HUES48 (cell line): ENCODE data around the gene TSPAN31.
"Not testable (repeated sequence)": the region's sequence is repeated elsewhere in the genome, so short reads cannot be mapped to it uniquely, and the experiment has no call there.

ENCODE experiments used
- H3K27ac ChIP-seq: one replicate; pipeline ENCODE4 v1.7.0; 2013; ENCODE audit warnings: low read depth, low read length, inconsistent platforms
- H3K27me3 ChIP-seq: 2 replicates; pipeline ENCODE4 v1.6.1; 2013; ENCODE audit warnings: mild to moderate bottlenecking, low read length; ENCODE audit not compliant: control insufficient read depth, insufficient read depth
- H3K36me3 ChIP-seq: 2 replicates; pipeline ENCODE4 v1.6.1; 2013; ENCODE audit warnings: low read length; ENCODE audit not compliant: control insufficient read depth, insufficient read depth
- H3K4me1 ChIP-seq: 2 replicates; pipeline ENCODE4 v1.6.1; 2013; ENCODE audit warnings: mild to moderate bottlenecking, low read length; ENCODE audit not compliant: control insufficient read depth, insufficient read depth
- H3K4me3 ChIP-seq: 2 replicates; pipeline ENCODE4 v1.5.1; 2013; ENCODE audit warnings: mild to moderate bottlenecking, low read depth, low read length
- H3K9ac ChIP-seq: 2 replicates; pipeline ENCODE4 v1.6.1; 2013; ENCODE audit warnings: mild to moderate bottlenecking, low read depth, low read length, moderate library complexity
- H3K9me3 ChIP-seq: 2 replicates; pipeline ENCODE4 v1.6.1; 2013; ENCODE audit warnings: low read length; ENCODE audit not compliant: control insufficient read depth, insufficient read depth

Gene TSPAN31

GRCh38 chr12:57744777-57745484, at the start of gene TSPAN31:
TSS of gene TSPAN31 (plus strand) at chr12:57745039. CDS start at chr12:57745155, 116 bp downstream.
- peaks cover 29% of the 10 kb centered on the region for H3K27me3 ChIP-seq
- peak within 1 kb of the TSS; percentile 99 for H3K27ac ChIP-seq
- no peaks in the 10 kb centered on the region for H3K9me3 ChIP-seq
- peak within 1 kb of the TSS; percentile 93 for H3K9ac ChIP-seq
- H3K4me1 ChIP-seq: no peaks in the 10 kb centered on the region
- H3K4me3 ChIP-seq: peak within 1 kb of the TSS; percentile 92
- peaks cover 34% of the 10 kb centered on the region for H3K36me3 ChIP-seq

- Histone ChIP-seq H3K9me3 (no peaks in the 10 kb centered on the region), H3K4me1 (0 out of 2 replicates have a peak, but pooled peaks cover 4% of the 10 kb centered on the region), H3K27me3 (no peaks in the 10 kb centered on the region), H3K27ac (no peak overlapping the region), H3K9ac (no peak overlapping the region), H3K36me3 (peaks cover 14% of the 10 kb centered on the region), H3K4me3 (no peak overlapping the region)
These were observed 48.9 kb upstream of the TSPAN31 start for GRCh38 chr12:57695770-57696432.

GRCh38 chr12:57697076-57697475, 47.8 kb upstream of the TSPAN31 start:
- 0 out of 2 replicates have a peak, but pooled peaks cover 4% of the 10 kb centered on the region for H3K4me1 ChIP-seq
- H3K27me3 ChIP-seq: no peaks in the 10 kb centered on the region
- H3K9ac ChIP-seq: no peak overlapping the region
- no peaks in the 10 kb centered on the region for H3K9me3 ChIP-seq
- H3K36me3 ChIP-seq: peaks cover 14% of the 10 kb centered on the region
- no peak overlapping the region for H3K27ac ChIP-seq
- H3K4me3 ChIP-seq: no peak overlapping the region

GRCh38 chr12:57698414-57698813, 46.4 kb upstream of the TSPAN31 start:
- H3K9ac ChIP-seq: no peak overlapping the region
- no peaks in the 10 kb centered on the region for H3K27me3 ChIP-seq
- peaks cover 14% of the 10 kb centered on the region for H3K36me3 ChIP-seq
- no peak overlapping the region for H3K27ac ChIP-seq
- H3K4me1 ChIP-seq: 0 out of 2 replicates have a peak, but pooled peaks cover 4% of the 10 kb centered on the region
- no peak overlapping the region for H3K4me3 ChIP-seq
- no peaks in the 10 kb centered on the region for H3K9me3 ChIP-seq

- Histone ChIP-seq H3K9me3 (no peaks in the 10 kb centered on the region), H3K4me3 (no peak overlapping the region), H3K36me3 (peaks cover 14% of the 10 kb centered on the region), H3K27ac (no peak overlapping the region), H3K4me1 (no peaks in the 10 kb centered on the region), H3K9ac (no peak overlapping the region), H3K27me3 (no peaks in the 10 kb centered on the region)
These were observed 44.5 kb upstream of the TSPAN31 start for GRCh38 chr12:57700317-57700716.

GRCh38 chr12:57707250-57707649, 37.6 kb upstream of the TSPAN31 start:
- no peaks in the 10 kb centered on the region for H3K27me3 ChIP-seq
- no peak overlapping the region for H3K27ac ChIP-seq
- no peaks in the 10 kb centered on the region for H3K4me1 ChIP-seq
- no peaks in the 10 kb centered on the region for H3K9me3 ChIP-seq
- peaks cover 5% of the 10 kb centered on the region; the same call in 1 of the 2 replicates for H3K36me3 ChIP-seq
- no peak overlapping the region for H3K9ac ChIP-seq
- H3K4me3 ChIP-seq: no peak overlapping the region

- no peak overlapping the region for H3K4me3 ChIP-seq
- H3K36me3 ChIP-seq: peaks cover 5% of the 10 kb centered on the region; the same call in 1 of the 2 replicates
- no peaks in the 10 kb centered on the region for H3K4me1 ChIP-seq
- no peaks in the 10 kb centered on the region for H3K9me3 ChIP-seq
- no peak overlapping the region for H3K9ac ChIP-seq
- no peaks in the 10 kb centered on the region for H3K27me3 ChIP-seq
- H3K27ac ChIP-seq: no peak overlapping the region
These were observed 36.5 kb upstream of the TSPAN31 start for GRCh38 chr12:57708296-57708695.

GRCh38 chr12:57712701-57713100, 32.1 kb upstream of the TSPAN31 start:
- Histone ChIP-seq H3K27me3 (no peaks in the 10 kb centered on the region), H3K36me3 (peaks cover 12% of the 10 kb centered on the region), H3K9ac (no peak overlapping the region)

GRCh38 chr12:57713209-57713608, 31.6 kb upstream of the TSPAN31 start:
- Histone ChIP-seq H3K4me3 (no peak overlapping the region), H3K4me1 (no peaks in the 10 kb centered on the region), H3K9ac (no peak overlapping the region), H3K27ac (no peak overlapping the region), H3K27me3 (no peaks in the 10 kb centered on the region), H3K9me3 (no peaks in the 10 kb centered on the region), H3K36me3 (peaks cover 17% of the 10 kb centered on the region)

More at GRCh38 chr12:57712701-57713100, 32.1 kb upstream of the TSPAN31 start:
- H3K4me1 ChIP-seq: no peaks in the 10 kb centered on the region
- H3K9me3 ChIP-seq: no peaks in the 10 kb centered on the region
- H3K27ac ChIP-seq: no peak overlapping the region
- H3K4me3 ChIP-seq: no peak overlapping the region

- H3K9me3 ChIP-seq, H3K27ac ChIP-seq, H3K4me1 ChIP-seq, H3K4me3 ChIP-seq, H3K27me3 ChIP-seq, H3K9ac ChIP-seq: not testable (repeated sequence)
- H3K36me3 ChIP-seq: peaks cover 32% of the 10 kb centered on the region
These were observed 29.6 kb upstream of the TSPAN31 start for GRCh38 chr12:57715036-57715748.

GRCh38 chr12:57715786-57716185, 29.1 kb upstream of the TSPAN31 start:
- peaks cover 37% of the 10 kb centered on the region for H3K36me3 ChIP-seq
- H3K9me3 ChIP-seq: no peaks in the 10 kb centered on the region
- H3K9ac ChIP-seq: no peak overlapping the region
- no peaks in the 10 kb centered on the region for H3K4me1 ChIP-seq
- no peaks in the 10 kb centered on the region for H3K27me3 ChIP-seq
- no peak overlapping the region for H3K4me3 ChIP-seq
- no peak overlapping the region for H3K27ac ChIP-seq
